Measurements from ENCODE around the gene C15orf39. TPM values are rescaled to one million over a fixed set of nuclear protein-coding genes. Genes with fewer than 3 reads are reported as not detected.

Gene C15orf39
- total RNA-seq, 1 donor from 2014 or later, result 62.2 TPM

- H3K36me3 Mint-ChIP-seq, result no peaks in the 10 kb centered on the region
- no peaks in the 10 kb centered on the region for H3K4me1 Mint-ChIP-seq
Observed at GRCh38 chr15:75232252-75232813, 30.7 kb downstream of the C15orf39 start.

GRCh38 chr15:75232826-75233503 is 31.3 kb downstream of the C15orf39 start:
- Mint-ChIP-seq H3K27me3 (ENCODE audit: low read depth) (peaks cover 13% of the 10 kb centered on the region), H3K36me3 (no peaks in the 10 kb centered on the region), H3K4me1 (no peaks in the 10 kb centered on the region), H3K27ac (no peak overlapping the region), H3K4me3 (no peak overlapping the region), H3K9me3 (no peaks in the 10 kb centered on the region)
- no peak for DNase-seq (ENCODE audit: low spot score in 2 of 2, unreplicated experiment in 2 of 2)
- TF ChIP-seq CTCF (IDR thresholded peaks at IDR 0.05; ENCODE audit: unreplicated experiment), result no peak

More at GRCh38 chr15:75232252-75232813, 30.7 kb downstream of the C15orf39 start:
- H3K4me3 Mint-ChIP-seq, result no peak overlapping the region
- DNase-seq (ENCODE audit: low spot score in 2 of 2, unreplicated experiment in 2 of 2), result peak in 1 of 2 experiments; percentile 12
- H3K9me3 Mint-ChIP-seq, result no peaks in the 10 kb centered on the region
- no peak for TF ChIP-seq CTCF (IDR thresholded peaks at IDR 0.05; ENCODE audit: unreplicated experiment)
- peaks cover 15% of the 10 kb centered on the region for H3K27me3 Mint-ChIP-seq (ENCODE audit: low read depth)
- no peak overlapping the region for H3K27ac Mint-ChIP-seq

- Mint-ChIP-seq H3K27me3 (ENCODE audit: low read depth) (peaks cover 13% of the 10 kb centered on the region), H3K4me1 (no peaks in the 10 kb centered on the region), H3K9me3 (no peaks in the 10 kb centered on the region), H3K27ac (no peak overlapping the region), H3K36me3 (no peaks in the 10 kb centered on the region), H3K4me3 (no peak overlapping the region)
- no peak for DNase-seq (ENCODE audit: low spot score in 2 of 2, unreplicated experiment in 2 of 2)
- TF ChIP-seq CTCF (IDR thresholded peaks at IDR 0.05; ENCODE audit: unreplicated experiment), result no peak
Observed at GRCh38 chr15:75233504-75234190, 32.0 kb downstream of the C15orf39 start.

GRCh38 chr15:75234191-75234810 is 32.6 kb downstream of the C15orf39 start:
- DNase-seq (ENCODE audit: low spot score in 2 of 2, unreplicated experiment in 2 of 2), result no peak
- no peak overlapping the region for H3K27ac Mint-ChIP-seq
- H3K36me3 Mint-ChIP-seq, result no peaks in the 10 kb centered on the region
- H3K4me1 Mint-ChIP-seq, result no peaks in the 10 kb centered on the region
- no peaks in the 10 kb centered on the region for H3K9me3 Mint-ChIP-seq
- H3K4me3 Mint-ChIP-seq, result no peak overlapping the region
- peaks cover 14% of the 10 kb centered on the region for H3K27me3 Mint-ChIP-seq (ENCODE audit: low read depth)
- no peak for TF ChIP-seq CTCF (IDR thresholded peaks at IDR 0.05; ENCODE audit: unreplicated experiment)

DNA sequence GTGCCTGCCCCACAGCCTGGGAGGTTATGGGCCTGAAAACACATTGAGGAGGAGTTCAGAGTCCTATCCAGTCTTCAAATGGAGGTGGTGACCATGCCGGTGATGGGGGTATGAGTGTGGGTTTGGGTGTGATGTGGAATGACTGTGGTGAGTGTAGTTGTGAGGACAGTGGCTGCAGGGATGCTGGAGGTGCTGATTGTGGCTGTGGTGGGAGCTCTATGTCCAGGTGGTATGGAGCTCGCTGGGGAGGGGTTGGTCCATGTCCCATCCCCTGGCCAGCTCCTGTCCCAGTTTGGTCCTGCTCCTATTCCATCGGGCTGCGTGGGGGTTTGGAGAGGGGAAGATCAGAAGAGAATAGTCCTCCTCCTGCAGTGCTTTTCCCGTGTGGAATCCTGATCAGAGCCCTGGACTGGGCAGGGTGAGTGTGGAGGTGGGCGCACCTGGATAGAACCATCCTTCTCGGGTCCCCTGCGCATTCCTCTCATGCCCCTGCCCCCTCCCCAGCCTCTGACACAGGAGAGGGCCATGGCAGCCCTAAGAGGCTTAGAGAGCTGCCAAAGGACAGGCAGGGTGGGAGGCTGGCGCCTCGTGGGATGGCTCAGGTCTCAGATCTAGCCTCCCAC is 33.5 kb downstream of the C15orf39 start:
- Mint-ChIP-seq H3K36me3 (no peaks in the 10 kb centered on the region), H3K27me3 (ENCODE audit: low read depth) (peaks cover 18% of the 10 kb centered on the region), H3K4me1 (no peaks in the 10 kb centered on the region), H3K9me3 (no peaks in the 10 kb centered on the region), H3K4me3 (no peak overlapping the region), H3K27ac (no peak overlapping the region)
- DNase-seq (ENCODE audit: low spot score in 2 of 2, unreplicated experiment in 2 of 2), result no peak
- no peak for TF ChIP-seq CTCF (IDR thresholded peaks at IDR 0.05; ENCODE audit: unreplicated experiment)
